Effector memory CD4-positive, alpha-beta T cell (primary cell): ENCODE data around the gene C20orf144.
"Not testable (repeated sequence)": the region's sequence is repeated elsewhere in the genome, so short reads cannot be mapped to it uniquely, and the experiment has no call there.

Experiments used
- DNase-seq, 3 donors: peaks; one replicate each; pipeline ENCODE4 v3.0.0-alpha.2; 2020
- H3K27ac ChIP-seq: 2 replicates; pipeline ENCODE4 v1.7.0; 2013; ENCODE audit warnings: mild to moderate bottlenecking, low read length, moderate library complexity; ENCODE audit not compliant: insufficient read depth, poor library complexity, severe bottlenecking
- H3K27me3 ChIP-seq: replicated peaks from 2 replicates; pipeline ENCODE4 v1.7.0; 2013; ENCODE audit warnings: mild to moderate bottlenecking, low read length; ENCODE audit not compliant: insufficient read depth, control insufficient read depth, poor library complexity, severe bottlenecking
- H3K36me3 ChIP-seq: 2 replicates; pipeline ENCODE4 v1.7.0; 2013; ENCODE audit warnings: mild to moderate bottlenecking, low read length, moderate library complexity; ENCODE audit not compliant: control insufficient read depth, insufficient read depth
- H3K4me1 ChIP-seq: 2 replicates; pipeline ENCODE4 v1.7.0; 2013; ENCODE audit warnings: low read length, mild to moderate bottlenecking; ENCODE audit not compliant: control insufficient read depth, insufficient read depth, poor library complexity, severe bottlenecking
- H3K4me3 ChIP-seq: 2 replicates; pipeline ENCODE4 v1.7.0; 2013; ENCODE audit warnings: low read length, low read depth, mild to moderate bottlenecking; ENCODE audit not compliant: insufficient read depth, poor library complexity, severe bottlenecking
- H3K9me3 ChIP-seq: 2 replicates; pipeline ENCODE4 v1.7.0; 2013; ENCODE audit warnings: mild to moderate bottlenecking, low read length, moderate library complexity; ENCODE audit not compliant: control insufficient read depth

C20orf144 gene

DNA sequence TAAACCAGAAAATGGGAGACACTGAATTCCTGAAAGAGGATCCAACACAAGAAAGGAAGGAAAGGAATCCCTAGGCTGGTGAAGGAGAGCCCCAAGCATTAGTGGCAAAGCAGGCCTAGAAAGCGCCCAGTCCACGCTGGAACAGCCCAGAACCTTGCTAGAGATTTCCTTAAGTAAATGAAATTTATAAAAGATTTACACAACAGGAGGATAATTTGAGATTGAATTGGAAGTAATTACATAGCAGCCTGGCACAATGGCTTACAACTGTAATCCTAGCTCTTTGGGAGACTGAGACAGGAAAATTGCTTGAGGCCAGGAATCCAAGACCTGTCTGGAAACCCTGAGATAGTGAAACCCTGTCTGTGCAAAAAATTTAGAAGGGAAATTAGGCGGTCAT, 26.8 kb upstream of the C20orf144 start:
- H3K27ac ChIP-seq = no peak overlapping the region

GRCh38 chr20:33636776-33637175, 25.4 kb upstream of the C20orf144 start:
- H3K4me3 ChIP-seq = no peak overlapping the region
- H3K27ac ChIP-seq = no peak overlapping the region
- no peaks in the 10 kb centered on the region for H3K27me3 ChIP-seq
- no peak for DNase-seq
- H3K4me1 ChIP-seq = peaks cover 4% of the 10 kb centered on the region
- H3K9me3 ChIP-seq = no peaks in the 10 kb centered on the region
- peaks cover 31% of the 10 kb centered on the region for H3K36me3 ChIP-seq

More for the DNA sequence above, 26.8 kb upstream of the C20orf144 start:
- Histone ChIP-seq H3K27me3 (no peaks in the 10 kb centered on the region), H3K36me3 (peaks cover 32% of the 10 kb centered on the region), H3K9me3 (no peaks in the 10 kb centered on the region), H3K4me1 (peaks cover 4% of the 10 kb centered on the region), H3K4me3 (no peak overlapping the region)
- no peak for DNase-seq

DNA sequence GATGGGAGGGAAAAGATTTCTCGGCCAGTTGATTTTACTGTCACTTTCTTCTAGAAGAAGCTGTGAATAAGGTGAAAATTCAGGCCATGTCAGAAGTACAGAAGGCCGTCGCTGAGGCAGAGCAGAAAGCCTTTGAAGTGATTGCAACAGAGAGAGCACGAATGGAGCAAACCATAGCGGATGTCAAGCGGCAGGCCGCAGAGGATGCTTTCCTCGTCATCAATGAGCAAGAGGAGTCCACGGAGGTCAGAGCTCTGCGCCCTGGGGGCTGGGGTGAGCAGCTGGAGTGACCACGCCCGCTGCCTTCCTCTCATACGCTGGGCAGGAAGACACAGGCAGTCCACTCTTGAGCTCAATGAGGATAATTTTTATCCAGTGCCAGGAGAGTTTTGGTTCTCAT, 21.8 kb upstream of the C20orf144 start:
- H3K4me1 ChIP-seq = no peaks in the 10 kb centered on the region
- H3K9me3 ChIP-seq = no peaks in the 10 kb centered on the region
- DNase-seq = no peak
- peaks cover 44% of the 10 kb centered on the region for H3K36me3 ChIP-seq
- no peak overlapping the region for H3K27ac ChIP-seq
- H3K27me3 ChIP-seq = no peaks in the 10 kb centered on the region
- H3K4me3 ChIP-seq = no peak overlapping the region

GRCh38 chr20:33644313-33645071, 17.6 kb upstream of the C20orf144 start:
- H3K36me3 ChIP-seq = peaks cover 30% of the 10 kb centered on the region
- H3K4me1 ChIP-seq = no peaks in the 10 kb centered on the region
- no peak overlapping the region for H3K27ac ChIP-seq
- no peak overlapping the region for H3K4me3 ChIP-seq
- DNase-seq = no peak
- H3K27me3 ChIP-seq = no peaks in the 10 kb centered on the region
- no peaks in the 10 kb centered on the region for H3K9me3 ChIP-seq

DNA sequence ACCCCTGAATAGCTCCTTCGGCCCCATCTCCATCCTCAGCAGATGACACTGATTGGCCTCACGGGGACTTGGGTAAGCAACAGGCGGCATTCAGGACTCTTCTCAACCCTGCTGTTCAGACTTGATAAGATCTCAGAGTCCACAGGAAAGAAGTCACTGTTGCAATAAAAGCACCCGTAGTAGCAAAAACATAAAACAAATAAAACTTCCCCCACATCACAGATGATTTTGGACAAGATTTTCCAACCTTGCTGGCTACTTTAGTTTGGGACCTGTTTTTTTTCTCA, 17.1 kb upstream of the C20orf144 start:
- H3K27me3 ChIP-seq = no peaks in the 10 kb centered on the region
- H3K27ac ChIP-seq = no peak overlapping the region
- DNase-seq = no peak
- H3K9me3 ChIP-seq = no peaks in the 10 kb centered on the region
- peaks cover 25% of the 10 kb centered on the region for H3K36me3 ChIP-seq
- no peak overlapping the region for H3K4me3 ChIP-seq
- H3K4me1 ChIP-seq = no peaks in the 10 kb centered on the region

DNA sequence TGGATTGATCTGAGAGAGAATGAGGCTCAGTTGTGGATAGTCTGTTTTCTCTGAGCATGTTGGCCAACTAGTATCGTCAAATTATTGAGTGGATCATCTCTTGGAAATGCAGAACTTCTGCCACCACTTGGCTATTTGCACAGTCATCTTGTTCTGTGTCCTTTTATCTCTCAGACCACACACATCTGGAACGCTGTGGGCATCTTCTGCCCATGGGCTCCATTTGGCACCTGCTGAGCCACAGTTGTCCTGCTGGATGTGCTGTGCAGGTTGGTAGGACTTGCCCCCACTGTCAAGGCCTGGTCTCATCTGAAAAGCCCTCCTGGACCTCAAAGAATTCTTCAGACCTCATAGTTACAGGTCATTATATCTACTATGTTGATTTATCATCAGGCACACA, 16.7 kb upstream of the C20orf144 start:
- H3K27ac ChIP-seq = no peak overlapping the region
- H3K27me3 ChIP-seq = no peaks in the 10 kb centered on the region
- H3K9me3 ChIP-seq = no peaks in the 10 kb centered on the region
- no peak overlapping the region for H3K4me3 ChIP-seq
- peaks cover 21% of the 10 kb centered on the region for H3K36me3 ChIP-seq
- H3K4me1 ChIP-seq = no peaks in the 10 kb centered on the region
- no peak for DNase-seq

DNA sequence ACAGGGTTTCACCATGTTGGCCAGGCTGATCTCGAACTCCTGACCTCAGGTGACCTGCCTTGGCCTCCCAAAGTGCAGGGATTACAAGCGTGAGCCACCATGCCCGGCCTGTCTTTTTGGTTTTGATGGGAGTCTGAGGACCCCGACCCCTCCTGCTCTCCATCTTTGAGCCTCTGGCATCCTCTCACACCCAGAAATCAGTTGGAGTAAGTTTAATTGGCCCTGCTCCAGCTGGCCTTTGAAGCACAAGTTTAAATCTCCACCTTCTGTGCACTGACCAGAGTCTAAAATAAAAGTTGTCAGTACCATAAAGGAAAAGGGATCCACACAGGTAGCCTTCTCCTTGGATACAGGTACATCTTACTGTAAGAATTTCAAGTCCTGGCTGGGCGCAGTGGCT, 15.9 kb upstream of the C20orf144 start:
- Histone ChIP-seq H3K4me3 (no peak overlapping the region), H3K27me3 (no peaks in the 10 kb centered on the region), H3K27ac (no peak overlapping the region), H3K9me3 (no peaks in the 10 kb centered on the region), H3K4me1 (no peaks in the 10 kb centered on the region), H3K36me3 (peaks cover 17% of the 10 kb centered on the region)
- no peak for DNase-seq

DNA sequence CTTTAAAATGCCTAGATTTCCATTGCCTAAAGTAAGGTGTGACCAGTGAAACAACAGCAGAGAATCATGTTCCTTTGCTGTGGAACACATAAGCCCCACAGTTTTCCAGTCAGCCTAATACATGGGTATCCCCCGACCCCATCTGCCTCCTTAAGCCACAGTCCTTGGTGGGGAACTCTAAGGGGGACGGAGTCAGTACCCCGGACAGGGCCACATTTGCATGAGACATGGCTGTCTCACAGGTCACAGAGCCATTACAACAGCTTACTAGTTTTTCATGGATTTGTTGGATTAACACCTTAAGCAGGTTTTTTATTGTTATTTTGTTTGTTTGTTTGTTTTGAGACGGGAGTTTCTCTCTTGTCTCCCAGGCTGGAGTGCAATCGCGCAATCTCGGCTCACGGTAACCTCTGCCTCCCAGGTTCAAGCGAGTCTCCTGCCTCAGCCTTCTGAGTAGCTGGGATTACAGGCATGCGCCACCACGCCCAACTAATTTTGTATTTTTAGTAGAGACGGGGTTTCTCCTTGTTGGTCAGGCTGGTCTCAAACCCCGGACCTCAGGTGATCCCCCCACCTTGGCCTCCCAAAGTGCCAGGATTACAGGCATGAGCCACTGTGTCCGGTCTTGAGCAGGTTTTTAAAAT, 15.0 kb upstream of the C20orf144 start:
- not testable (repeated sequence) for H3K27ac ChIP-seq, H3K4me3 ChIP-seq, DNase-seq, H3K4me1 ChIP-seq, H3K9me3 ChIP-seq, H3K27me3 ChIP-seq
- H3K36me3 ChIP-seq = peaks cover 17% of the 10 kb centered on the region

DNA sequence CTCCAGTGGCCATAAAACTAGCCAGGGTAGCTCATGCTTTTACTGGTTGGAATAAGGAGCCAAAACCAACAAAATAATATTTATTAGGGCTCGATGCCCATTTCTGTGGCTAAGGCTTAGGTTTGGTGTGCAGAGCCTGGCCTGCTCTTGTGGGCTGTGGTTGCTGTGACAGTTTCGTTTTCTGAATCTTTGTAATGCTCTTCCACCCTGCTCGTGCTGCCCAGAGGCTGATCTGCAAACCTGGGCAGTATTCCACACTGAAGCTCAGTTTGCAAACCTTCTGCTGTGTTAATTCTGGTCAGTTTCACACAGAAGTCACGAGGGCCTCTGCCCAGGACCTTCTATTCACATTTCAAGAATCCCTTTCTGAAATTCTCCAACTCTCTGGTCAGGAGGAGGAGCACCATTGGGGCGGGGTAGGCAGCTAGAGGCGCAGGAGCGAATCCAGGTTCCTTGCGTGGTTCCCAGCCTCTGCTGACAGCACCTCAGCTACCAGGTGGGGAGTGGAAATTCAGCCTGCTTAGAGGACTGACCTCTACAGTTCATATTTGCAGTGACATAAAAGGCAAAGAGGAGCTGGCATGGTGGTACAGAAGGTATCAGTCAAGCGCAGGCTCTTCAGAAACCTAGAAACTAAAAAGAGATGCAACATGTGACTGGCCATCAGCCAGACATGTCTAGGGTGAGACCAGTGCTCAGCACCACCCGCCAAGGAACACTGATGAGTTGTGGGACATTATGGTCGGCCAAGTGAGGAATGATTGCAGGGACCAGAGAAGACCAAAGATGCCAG, 14.3 kb upstream of the C20orf144 start:
- DNase-seq = no peak
- no peaks in the 10 kb centered on the region for H3K27me3 ChIP-seq
- H3K9me3 ChIP-seq = no peaks in the 10 kb centered on the region
- H3K4me1 ChIP-seq = no peaks in the 10 kb centered on the region
- H3K4me3 ChIP-seq = no peak overlapping the region
- no peak overlapping the region for H3K27ac ChIP-seq
- H3K36me3 ChIP-seq = peaks cover 17% of the 10 kb centered on the region

DNA sequence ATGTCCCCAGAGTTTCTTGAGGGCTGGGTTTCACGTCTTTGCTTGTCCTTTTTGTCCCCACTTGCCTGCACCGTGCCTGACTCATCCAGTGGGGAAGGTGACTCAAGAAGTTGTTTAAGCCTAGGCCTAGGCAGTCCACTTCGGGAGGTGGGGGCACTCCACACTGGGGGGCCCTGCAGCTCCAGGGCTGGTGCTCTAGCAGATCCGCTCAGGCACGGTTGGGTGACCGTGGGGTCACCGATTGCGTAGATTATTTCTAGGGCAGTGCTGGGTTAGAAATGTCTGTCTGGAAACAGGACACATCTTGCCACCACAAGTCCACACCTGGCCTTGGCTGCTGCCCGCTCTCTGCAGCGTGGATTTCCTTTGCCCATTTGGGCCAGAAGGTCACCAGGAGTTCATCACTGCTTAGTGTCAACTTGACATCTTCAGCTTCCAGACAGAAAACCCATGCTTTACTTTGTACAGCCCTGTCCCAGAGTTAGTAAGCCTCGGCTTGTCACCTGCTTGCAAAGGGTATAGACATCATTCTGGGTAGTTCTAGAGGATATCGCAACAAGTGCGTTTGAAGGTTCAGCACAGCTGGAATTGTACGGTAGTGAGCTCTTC, 13.6 kb upstream of the C20orf144 start:
- no peak overlapping the region for H3K4me3 ChIP-seq
- DNase-seq = no peak
- H3K9me3 ChIP-seq = no peaks in the 10 kb centered on the region
- H3K27me3 ChIP-seq = no peaks in the 10 kb centered on the region
- H3K36me3 ChIP-seq = peaks cover 17% of the 10 kb centered on the region
- H3K27ac ChIP-seq = no peak overlapping the region
- H3K4me1 ChIP-seq = no peaks in the 10 kb centered on the region
